Tibial nerve (tissue), 4 donors: ENCODE results near the gene DNAJB6. TPM values are rescaled to one million over a fixed set of nuclear protein-coding genes. Genes with fewer than 3 reads are reported as not detected.

Experiments
- DNase-seq, 2 donors: peaks; one replicate each; pipeline ENCODE4 v3.0.0-alpha.2; 2019; ENCODE audit warnings: low spot score in 2 of 2
- H3K27ac ChIP-seq, 4 donors: fragments of 200-600 bp; sonication (generic) in 3 of 4; one replicate each; pipeline ENCODE4 v1.5.1; 2017 to 2019; ENCODE audit warnings: mild to moderate bottlenecking in 1 of 4
- H3K27me3 ChIP-seq, 2 donors: fragments of 200-600 bp; sonication (generic) in 1 of 2; one replicate each; pipeline versions ENCODE4 v1.5.1 to v1.6.0; 2017 to 2019
- H3K36me3 ChIP-seq, 3 donors: fragments of 200-600 bp; sonication (generic); one replicate each; pipeline ENCODE4 v1.5.1; 2018 to 2019
- H3K4me1 ChIP-seq, 4 donors: fragments of 200-600 bp; sonication (generic) in 3 of 4; one replicate each; pipeline ENCODE4 v1.5.1; 2017 to 2019
- H3K4me3 ChIP-seq, 4 donors: fragments of 200-600 bp; sonication (generic) in 3 of 4; one replicate each; pipeline ENCODE4 v1.5.1; 2017 to 2019; ENCODE audit warnings: mild to moderate bottlenecking in 1 of 4, moderate library complexity in 1 of 4
- H3K9me3 ChIP-seq, 4 donors: fragments of 200-600 bp; sonication (generic) in 3 of 4; one replicate each; pipeline ENCODE4 v1.5.1; 2017 to 2019
- EP300 ChIP-seq, 2 donors: sonication (generic); formaldehyde crosslinking; IDR thresholded peaks; one replicate each; pipeline ENCODE4 v1.6.1; 2017; ENCODE audit warnings: antibody characterized with exemption in 2 of 2, mild to moderate bottlenecking in 1 of 2
- POLR2A ChIP-seq, 2 donors: fragments of 450-650 bp; IDR thresholded peaks; one replicate each; pipeline ENCODE4 v1.6.1; 2017; ENCODE audit warnings: antibody characterized with exemption in 2 of 2, mild to moderate bottlenecking in 2 of 2, moderate library complexity in 2 of 2
- WGBS, 2 donors: methylation state at CpG; one replicate each; pipeline ENCODE4 v1.1.5; 2018; 5-methylcytosine and 5-hydroxymethylcytosine counted together
- total RNA-seq, 4 donors: library from RNA; depleted of rRNA; stranded (reverse); fragments of >200 nt; gene quantifications; one replicate each; pipeline ENCODE4 v1.1.0, GENCODE V29; 2016
- TF ChIP-seq, protein P1 (sequence below), 5 experiments: fragments of 200-600 bp in 3 of 5; fragments of 450-650 bp in 2 of 5; sonication (generic) in 3 of 5; IDR thresholded peaks; one replicate each; pipeline ENCODE4 v1.5.1; 2016 to 2019; ENCODE audit warnings: antibody characterized with exemption in 5 of 5, mild to moderate bottlenecking in 3 of 5, moderate library complexity in 2 of 5

The DNAJB6 gene
- total RNA-seq, 4 donors from 2014 or later, result 85.5 to 106 (median 96.9) TPM

DNA sequence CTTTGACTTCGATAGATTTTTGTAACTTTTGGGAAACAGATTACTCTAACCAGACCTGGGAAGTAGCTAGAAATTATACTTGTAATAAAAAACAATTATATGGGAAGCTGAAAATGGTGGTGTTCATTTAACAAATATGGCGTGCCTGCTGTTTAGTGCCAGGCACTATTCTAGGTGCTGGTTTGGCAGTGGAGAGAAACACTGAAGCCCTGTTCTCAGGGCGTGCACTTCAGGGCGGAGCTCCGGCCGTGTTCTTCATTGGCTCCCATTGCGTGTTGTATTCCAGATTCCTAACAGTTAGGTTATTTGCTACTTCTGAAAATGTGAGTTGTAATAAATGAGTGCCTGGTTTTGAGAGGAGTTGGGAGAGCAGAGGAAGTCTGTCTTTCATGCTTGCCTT lies 38.6 kb downstream of the DNAJB6 start:
- Histone ChIP-seq H3K9me3 (no peaks in the 10 kb centered on the region), H3K27me3 (no peaks in the 10 kb centered on the region), H3K27ac (no peak overlapping the region), H3K4me3 (no peak overlapping the region), H3K4me1 (peaks cover 0 to 32% (median 0%) of the 10 kb centered on the region in 4 donors), H3K36me3 (peaks cover 0 to 51% (median 7%) of the 10 kb centered on the region in 3 donors)
- DNase-seq, result no peak
- TF ChIP-seq POLR2A (IDR thresholded peaks at IDR 0.05), result no peak
- TF ChIP-seq EP300 (IDR thresholded peaks at IDR 0.05), result no peak
- WGBS, 2 donors, result 80 to 89% methylated on average over 7 of the region's 7 CpGs

DNA sequence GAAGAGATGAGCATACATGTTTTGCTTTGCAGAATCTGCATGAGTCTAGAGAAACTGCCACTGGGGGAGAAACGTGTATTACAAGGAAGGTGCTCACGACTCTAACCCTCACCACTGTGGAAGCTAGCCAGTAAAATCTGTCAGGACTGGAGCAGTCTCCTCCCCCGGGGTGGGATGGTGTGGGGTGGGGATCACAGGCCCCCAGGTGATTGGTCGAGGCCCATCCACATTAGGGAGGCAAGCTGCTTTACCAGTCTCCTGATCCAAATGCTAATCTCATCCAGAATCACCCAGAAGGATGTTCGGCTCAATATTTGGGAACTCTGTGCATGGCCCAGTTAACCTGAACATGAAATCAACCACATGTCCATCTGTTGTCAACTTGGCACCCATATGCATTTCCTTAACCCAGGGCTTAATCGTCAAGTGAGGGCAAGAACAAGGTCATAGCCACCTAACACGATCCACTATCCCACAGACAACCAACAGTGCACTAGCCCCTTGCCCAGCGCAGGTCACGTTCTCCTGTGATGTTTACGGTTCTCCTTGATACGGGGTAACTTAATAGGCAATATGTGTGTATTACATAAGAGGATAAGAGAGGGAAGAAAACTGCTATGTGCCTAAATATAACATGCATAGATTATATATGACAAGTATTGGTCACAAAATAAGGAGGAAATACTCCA lies 40.8 kb downstream of the DNAJB6 start:
- no peak overlapping the region for H3K27ac ChIP-seq
- no peaks in the 10 kb centered on the region for H3K27me3 ChIP-seq
- peaks cover 0 to 35% (median 0%) of the 10 kb centered on the region in 3 donors for H3K36me3 ChIP-seq
- H3K4me1 ChIP-seq, result peaks cover 0 to 35% (median 0%) of the 10 kb centered on the region in 4 donors
- no peak for DNase-seq
- no peaks in the 10 kb centered on the region for H3K9me3 ChIP-seq
- 86 to 87% methylated on average over 11 of the region's 11 CpGs for WGBS, 2 donors
- H3K4me3 ChIP-seq, result no peak overlapping the region
- TF ChIP-seq, protein P1, sequence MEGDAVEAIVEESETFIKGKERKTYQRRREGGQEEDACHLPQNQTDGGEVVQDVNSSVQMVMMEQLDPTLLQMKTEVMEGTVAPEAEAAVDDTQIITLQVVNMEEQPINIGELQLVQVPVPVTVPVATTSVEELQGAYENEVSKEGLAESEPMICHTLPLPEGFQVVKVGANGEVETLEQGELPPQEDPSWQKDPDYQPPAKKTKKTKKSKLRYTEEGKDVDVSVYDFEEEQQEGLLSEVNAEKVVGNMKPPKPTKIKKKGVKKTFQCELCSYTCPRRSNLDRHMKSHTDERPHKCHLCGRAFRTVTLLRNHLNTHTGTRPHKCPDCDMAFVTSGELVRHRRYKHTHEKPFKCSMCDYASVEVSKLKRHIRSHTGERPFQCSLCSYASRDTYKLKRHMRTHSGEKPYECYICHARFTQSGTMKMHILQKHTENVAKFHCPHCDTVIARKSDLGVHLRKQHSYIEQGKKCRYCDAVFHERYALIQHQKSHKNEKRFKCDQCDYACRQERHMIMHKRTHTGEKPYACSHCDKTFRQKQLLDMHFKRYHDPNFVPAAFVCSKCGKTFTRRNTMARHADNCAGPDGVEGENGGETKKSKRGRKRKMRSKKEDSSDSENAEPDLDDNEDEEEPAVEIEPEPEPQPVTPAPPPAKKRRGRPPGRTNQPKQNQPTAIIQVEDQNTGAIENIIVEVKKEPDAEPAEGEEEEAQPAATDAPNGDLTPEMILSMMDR (IDR thresholded peaks at IDR 0.05), result no peak
- TF ChIP-seq EP300 (IDR thresholded peaks at IDR 0.05) (no peak), POLR2A (IDR thresholded peaks at IDR 0.05) (no peak)

DNA sequence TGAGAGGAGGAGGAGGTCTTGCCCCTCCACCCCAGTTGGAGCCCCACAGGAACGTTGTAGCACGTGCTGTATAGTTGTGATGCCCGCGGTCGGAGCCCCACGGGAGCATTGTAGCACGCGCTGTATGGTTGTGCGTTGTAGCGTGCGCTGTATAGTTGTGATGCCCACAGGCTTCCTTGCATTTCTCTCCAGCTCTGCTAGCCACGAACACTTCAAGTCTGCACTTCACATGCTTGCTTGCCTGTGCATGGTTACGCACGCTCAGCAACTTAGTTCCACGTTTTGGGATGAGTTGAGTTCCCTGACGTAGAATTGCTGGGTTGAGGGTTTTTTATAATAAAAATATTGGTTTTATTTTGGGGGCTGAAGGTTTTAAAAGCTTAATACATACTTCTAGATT lies 41.6 kb downstream of the DNAJB6 start:
- H3K36me3 ChIP-seq, result peaks cover 0 to 35% (median 0%) of the 10 kb centered on the region in 3 donors
- no peak overlapping the region for H3K27ac ChIP-seq
- no peak for DNase-seq
- 89 to 90% methylated on average over 16 of the region's 16 CpGs for WGBS, 2 donors
- H3K4me1 ChIP-seq, result peaks cover 0 to 35% (median 0%) of the 10 kb centered on the region in 4 donors
- no peak overlapping the region for H3K4me3 ChIP-seq
- H3K9me3 ChIP-seq, result no peaks in the 10 kb centered on the region
- no peaks in the 10 kb centered on the region for H3K27me3 ChIP-seq
- TF ChIP-seq, protein P1 (IDR thresholded peaks at IDR 0.05), result no peak
- TF ChIP-seq EP300 (IDR thresholded peaks at IDR 0.05) (no peak), POLR2A (IDR thresholded peaks at IDR 0.05) (no peak)

DNA sequence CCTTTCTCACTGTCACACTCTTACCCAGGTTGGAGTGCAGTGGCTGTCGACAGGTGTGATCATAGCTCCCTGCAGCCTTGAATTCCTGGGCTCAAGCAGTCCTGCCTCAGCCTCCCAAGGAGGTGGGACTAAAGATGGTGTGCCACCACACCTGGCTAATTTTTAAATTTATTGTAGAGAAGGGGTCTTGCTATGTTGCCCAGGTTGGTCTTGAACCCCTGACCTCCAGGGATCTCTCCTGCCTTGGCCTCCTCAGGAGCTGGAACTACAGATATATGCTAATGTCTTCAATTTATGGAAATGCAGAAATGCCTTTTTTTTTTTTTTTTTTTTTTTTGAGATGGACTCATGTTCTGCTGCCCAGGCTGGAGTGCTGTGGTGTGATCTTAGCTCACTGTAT lies 42.7 kb downstream of the DNAJB6 start:
- Histone ChIP-seq H3K27ac (no peak overlapping the region), H3K27me3 (no peaks in the 10 kb centered on the region), H3K9me3 (no peaks in the 10 kb centered on the region), H3K4me3 (no peak overlapping the region), H3K36me3 (peaks cover 0 to 38% (median 0%) of the 10 kb centered on the region in 3 donors), H3K4me1 (peaks cover 0 to 42% (median 0%) of the 10 kb centered on the region in 4 donors)
- 94 to 100% methylated on average over 1 of the region's 1 CpG for WGBS, 2 donors
- DNase-seq, result no peak
- TF ChIP-seq, protein P1 (IDR thresholded peaks at IDR 0.05), result no peak
- TF ChIP-seq POLR2A (IDR thresholded peaks at IDR 0.05), result no peak
- no peak for TF ChIP-seq EP300 (IDR thresholded peaks at IDR 0.05)

DNA sequence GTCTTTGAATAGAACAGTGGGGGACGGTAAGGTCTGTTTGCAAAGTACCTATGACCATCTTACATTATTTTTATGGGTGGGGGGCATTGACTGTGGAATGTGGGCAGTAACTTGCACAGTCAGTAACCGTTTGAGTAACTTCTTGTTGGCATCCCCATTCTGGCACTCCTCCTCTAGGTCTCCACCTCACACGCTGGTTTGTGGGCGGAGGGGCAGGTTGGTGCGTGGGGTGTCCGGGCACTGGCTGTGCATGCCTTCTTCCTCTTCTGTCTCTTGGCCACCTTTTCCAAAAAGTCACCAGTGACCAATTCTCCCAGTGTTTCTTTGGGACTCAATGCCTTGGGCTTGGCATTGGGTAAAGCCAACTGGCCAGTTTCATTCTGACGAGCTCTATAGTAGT lies 43.6 kb downstream of the DNAJB6 start:
- DNase-seq, result no peak
- WGBS, 2 donors, result 81 to 86% methylated on average over 7 of the region's 7 CpGs
- TF ChIP-seq, protein P1 (IDR thresholded peaks at IDR 0.05), result no peak
- no peak for TF ChIP-seq POLR2A (IDR thresholded peaks at IDR 0.05)
- TF ChIP-seq EP300 (IDR thresholded peaks at IDR 0.05), result no peak
- Histone ChIP-seq H3K27me3 (no peaks in the 10 kb centered on the region), H3K27ac (no peak overlapping the region), H3K4me1 (peaks cover 0 to 33% (median 0%) of the 10 kb centered on the region in 4 donors), H3K36me3 (peaks cover 0 to 47% (median 0%) of the 10 kb centered on the region in 3 donors), H3K4me3 (no peak overlapping the region), H3K9me3 (no peaks in the 10 kb centered on the region)
